Measurements from ENCODE around the gene C9orf78. TPM values are rescaled to one million over a fixed set of nuclear protein-coding genes. Genes with fewer than 3 reads are reported as not detected.

Gene C9orf78
- total and polyA plus RNA-seq, 9 of the 15 experiments (the other 6 are each of a cell fraction or from before 2014, with no cell fraction given) = 94.6 to 266 (median 202) TPM

DNA sequence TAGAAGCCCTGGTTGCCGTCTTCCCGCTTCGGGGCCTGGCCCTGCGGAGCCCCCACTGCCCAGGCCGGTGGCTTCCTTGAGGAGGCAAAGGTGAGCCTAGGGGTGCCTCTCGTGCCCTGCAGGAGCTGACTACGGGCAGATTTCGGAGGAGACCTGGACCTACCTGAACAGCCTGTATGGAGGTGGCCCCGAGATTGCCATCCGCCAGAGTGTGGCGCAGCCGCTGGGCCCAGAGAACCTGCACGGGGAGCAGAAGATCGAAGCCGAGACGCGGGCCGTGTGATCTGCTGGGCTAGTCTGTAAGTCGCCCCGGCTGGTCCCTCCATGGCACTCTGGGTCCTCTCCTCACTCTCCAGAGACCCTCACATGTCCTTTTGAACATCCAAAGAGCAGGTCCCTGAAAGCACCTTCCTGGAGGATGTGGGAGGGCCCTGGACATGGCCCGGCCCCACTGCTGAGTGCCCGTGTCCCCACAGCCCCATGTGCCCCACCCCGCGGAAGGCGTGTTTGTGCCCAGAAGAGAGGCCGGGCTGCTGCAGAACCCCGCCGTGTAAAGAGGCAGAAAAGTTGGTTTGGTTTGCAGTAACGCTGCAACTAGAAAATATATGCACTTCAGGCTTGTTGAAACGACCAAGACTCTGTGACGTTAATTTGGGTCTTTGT lies 45.0 kb upstream of the C9orf78 start:
- Histone ChIP-seq H3K36me3 (ENCODE audit: control insufficient read depth, insufficient read depth, low read length) (peaks cover 49% of the 10 kb centered on the region), H2AFZ (ENCODE audit: low read depth, low read length) (no peak overlapping the region), H3K4me2 (ENCODE audit: insufficient read depth, low read length) (peak overlapping the region; percentile 5; the same call in 1 of the 2 replicates), H3K27ac (ENCODE audit: extremely low read depth, low read depth, low read length) (peak overlapping the region; percentile 91; the same call in 1 of the 3 replicates), H3K9me3 (replicated peaks; ENCODE audit: control insufficient read depth, insufficient read depth, low read depth, low read length) (no peaks in the 10 kb centered on the region), H3K9me1 (ENCODE audit: control insufficient read depth, insufficient read depth, low read length) (no peaks in the 10 kb centered on the region), H3K4me1 (replicated peaks in 1 of 2; ENCODE audit: control insufficient read depth in 2 of 2, insufficient read depth in 2 of 2, low read length in 2 of 2) (peaks cover 15 to 49% of the 10 kb centered on the region in 2 experiments), H4K20me1 (replicated peaks; ENCODE audit: control insufficient read depth, insufficient read depth, low read length) (no peaks in the 10 kb centered on the region), H3K9ac (ENCODE audit: insufficient read depth in 1 of 2, low read depth in 2 of 2, low read length in 2 of 2) (peak overlapping the region in 1 of 2 experiments; percentile 3; a peak in 1 of 4 replicates), H3K4me3 (no peak overlapping the region), H3K27me3 (ENCODE audit: control insufficient read depth in 2 of 2, insufficient read depth in 2 of 2, low read length in 2 of 2) (no peaks in the 10 kb centered on the region; a peak in 1 of 5 replicates), H3K79me2 (ENCODE audit: control insufficient read depth, insufficient read depth, low read length) (peaks cover 37% of the 10 kb centered on the region)
- DNase-seq (ENCODE audit: extremely low read depth in 1 of 4, low spot score in 3 of 4) (no peak), FAIRE-seq (no peak), ATAC-seq (no peak)
- TF ChIP-seq DMBX1 (CRISPR knock-in tag; IDR thresholded peaks at IDR 0.05; ENCODE audit: borderline replicate concordance) (peak; percentile 22; the same call in 1 of the 2 replicates), SMAD4 (CRISPR knock-in tag; conservative IDR thresholded peaks at IDR 0.05) (no peak; the same call in 1 of the 2 replicates)
- WGBS (ENCODE audit: insufficient coverage, low coverage, missing lambda C conversion rate) = 92% methylated on average over 31 of the region's 31 CpGs
- POLR2A ChIA-PET = interaction anchor here (1.3 to 3.0 kb wide), 5 partner anchors 16 to 57 kb away, joined by 3 to 30 read pairs (median 5); no protein-coding TSS in a partner anchor
- no TSS peak for BruUV-seq (replicated peaks)
- intact Hi-C loops (cut with micrococcal nuclease) (loop anchor here (1.0 to 10.0 kb wide), 4 partner anchors 17 to 465 kb away; partner anchors contain the start of gene ASB6), in situ Hi-C loops (cut with MboI) (loop anchor here (10.0 kb wide), 1 partner anchor 1555 kb away; the partner anchor contains the start of genes COQ4 and TRUB2)
- CTCF ChIA-PET (ENCODE audit: low intra/inter-chr PET ratio) = interaction anchor here (0.6 kb wide), 1 partner anchor 1595 kb away, joined by 3 read pairs; no protein-coding TSS in a partner anchor

DNA sequence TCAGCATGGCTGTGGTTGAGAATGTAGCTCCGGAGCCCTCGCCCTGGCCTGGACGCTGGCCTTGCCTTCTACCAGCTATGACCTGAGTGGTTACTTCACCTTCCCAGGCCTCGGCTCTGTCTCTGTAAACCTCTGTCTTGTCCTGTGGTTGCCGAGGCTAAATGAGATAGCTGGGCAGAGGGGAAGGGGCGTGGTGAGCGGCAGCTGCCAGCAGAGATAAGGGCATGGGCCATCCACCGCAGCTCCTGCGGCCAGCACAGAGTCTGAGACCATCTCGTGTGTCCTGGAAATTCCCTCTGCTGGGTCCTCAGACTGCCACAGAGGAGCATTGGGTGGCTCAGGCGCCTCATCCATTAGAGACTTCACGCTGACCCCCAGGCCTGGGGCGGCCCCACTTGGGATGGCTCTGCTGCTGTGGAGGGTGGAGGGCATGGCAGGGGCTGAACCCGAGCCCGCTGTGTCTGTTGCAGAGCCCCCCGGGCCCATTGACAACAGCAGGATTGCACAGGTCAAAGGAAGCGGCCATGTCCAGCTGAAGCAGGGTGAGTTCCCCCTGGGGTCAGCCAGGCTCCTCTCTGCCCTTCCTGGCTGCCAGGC lies 44.1 kb upstream of the C9orf78 start:
- Histone ChIP-seq H3K4me1 (replicated peaks in 1 of 2; ENCODE audit: control insufficient read depth in 2 of 2, insufficient read depth in 2 of 2, low read length in 2 of 2) (peaks cover 8 to 48% of the 10 kb centered on the region in 2 experiments), H3K4me3 (no peak overlapping the region), H3K9me1 (ENCODE audit: control insufficient read depth, insufficient read depth, low read length) (no peaks in the 10 kb centered on the region), H4K20me1 (replicated peaks; ENCODE audit: control insufficient read depth, insufficient read depth, low read length) (no peaks in the 10 kb centered on the region), H3K9ac (ENCODE audit: insufficient read depth in 1 of 2, low read depth in 2 of 2, low read length in 2 of 2) (no peak overlapping the region), H3K9me3 (replicated peaks; ENCODE audit: control insufficient read depth, insufficient read depth, low read depth, low read length) (no peaks in the 10 kb centered on the region), H3K36me3 (ENCODE audit: control insufficient read depth, insufficient read depth, low read length) (peaks cover 59% of the 10 kb centered on the region), H3K4me2 (ENCODE audit: insufficient read depth, low read length) (no peak overlapping the region), H3K27me3 (ENCODE audit: control insufficient read depth in 2 of 2, insufficient read depth in 2 of 2, low read length in 2 of 2) (no peaks in the 10 kb centered on the region; a peak in 1 of 5 replicates), H3K79me2 (ENCODE audit: control insufficient read depth, insufficient read depth, low read length) (peaks cover 31% of the 10 kb centered on the region), H2AFZ (ENCODE audit: low read depth, low read length) (no peak overlapping the region), H3K27ac (ENCODE audit: extremely low read depth, low read depth, low read length) (no peak overlapping the region)
- 14% methylated on average over 17 of the region's 17 CpGs for WGBS (ENCODE audit: insufficient coverage, low coverage, missing lambda C conversion rate)
- DNase-seq (ENCODE audit: extremely low read depth in 1 of 4, low spot score in 3 of 4) (peak; percentile 96 to 99 (median 96)), ATAC-seq (no peak), FAIRE-seq (peak; percentile 99)
- in situ Hi-C loops (cut with MboI) = no loop called here
- no TSS peak for BruUV-seq (replicated peaks)
- ChIA-PET POLR2A (interaction anchor here (0.6 to 3.0 kb wide), 16 partner anchors 9 to 467 kb away, joined by 3 to 30 read pairs (median 4); no protein-coding TSS in a partner anchor), CTCF (ENCODE audit: low intra/inter-chr PET ratio) (no interaction called here)
- intact Hi-C loops (cut with micrococcal nuclease) = loop anchor here (1.0 kb wide), 1 partner anchor 16 kb away; no protein-coding TSS in a partner anchor
- TF ChIP-seq, protein P1, sequence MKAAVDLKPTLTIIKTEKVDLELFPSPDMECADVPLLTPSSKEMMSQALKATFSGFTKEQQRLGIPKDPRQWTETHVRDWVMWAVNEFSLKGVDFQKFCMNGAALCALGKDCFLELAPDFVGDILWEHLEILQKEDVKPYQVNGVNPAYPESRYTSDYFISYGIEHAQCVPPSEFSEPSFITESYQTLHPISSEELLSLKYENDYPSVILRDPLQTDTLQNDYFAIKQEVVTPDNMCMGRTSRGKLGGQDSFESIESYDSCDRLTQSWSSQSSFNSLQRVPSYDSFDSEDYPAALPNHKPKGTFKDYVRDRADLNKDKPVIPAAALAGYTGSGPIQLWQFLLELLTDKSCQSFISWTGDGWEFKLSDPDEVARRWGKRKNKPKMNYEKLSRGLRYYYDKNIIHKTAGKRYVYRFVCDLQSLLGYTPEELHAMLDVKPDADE (conservative IDR thresholded peaks at IDR 0.05; ENCODE audit: control insufficient read depth, low read depth, low read length) = no peak
- peak; percentile 98 for TF ChIP-seq EP300 (IDR thresholded peaks at IDR 0.05; ENCODE audit: low read length)
- peak; percentile 11; the same call in 1 of the 2 replicates for TF ChIP-seq CHD2 (IDR thresholded peaks at IDR 0.05; ENCODE audit: low read depth, low read length)
